GM12878 (cell line): Measurements from ENCODE around the gene DAB2IP. TPM values are rescaled to one million over a fixed set of nuclear protein-coding genes. Genes with fewer than 3 reads are reported as not detected.

Experiments
- ATAC-seq: fragments of 200-7000 bp; cut with Tn5 transposase; 3 replicates; pipeline ENCODE4 v1.9.1; 2020; ENCODE audit warnings: mild to moderate bottlenecking, moderate library complexity
- BruUV-seq: library from RNA; stranded (reverse); fragments of 400-500 nt; replicated peaks from 2 replicates; lab custom pipeline; 2021; lab: Mats Ljungman, UMichigan
- CTCF ChIA-PET: fragments of 300-600 bp; sonication (Branson Sonifier 250); formaldehyde crosslinking; extraction: SDS; loops from one replicate; lab custom pipeline; 2021; ENCODE audit warnings: inconsistent platforms; lab: Yijun Ruan, JAX
- POLR2A ChIA-PET: fragments of 350-600 bp; formaldehyde crosslinking; extraction: SDS; loops from one replicate; lab custom pipeline; 2021; ENCODE audit warnings: inconsistent platforms; lab: Charles Lee
- RAD21 ChIA-PET: fragments of 300-600 bp; sonication (Branson Sonifier 250); formaldehyde crosslinking; loops from one replicate; lab custom pipeline; 2023; ENCODE audit warnings: antibody characterized with exemption; ENCODE audit not compliant: unreplicated experiment; lab: Charles Lee
- SMC1A ChIA-PET: fragments of 300-600 bp; sonication (Branson Sonifier 250); formaldehyde crosslinking; loops from one replicate; lab custom pipeline; 2023; ENCODE audit not compliant: unreplicated experiment, uncharacterized antibody; lab: Charles Lee
- DNase-seq: peaks from one replicate; pipeline ENCODE4 v3.0.0-alpha.2; 2011; ENCODE audit warnings: low read depth, low spot score
- FAIRE-seq: peaks from 3 replicates; lab custom pipeline; 2011; peaks lifted over from hg19 to GRCh38; lab: Jason Lieb, UNC
- H2AFZ ChIP-seq: 2 replicates; pipeline ENCODE4 v1.6.0; 2011; ENCODE audit warnings: low read depth, low read length, control low read depth; ENCODE audit not compliant: control insufficient read depth
- H3K27ac ChIP-seq: 2 replicates; pipeline ENCODE4 v1.5.1; 2011; ENCODE audit warnings: control low read depth; ENCODE audit not compliant: control insufficient read depth, insufficient read depth
- H3K27me3 ChIP-seq, 2 experiments: replicated peaks in 1 of 2; 2 replicates each; pipeline versions ENCODE4 v1.6.0 to v1.6.1; 2011; ENCODE audit warnings: low read length in 1 of 2; ENCODE audit not compliant: control insufficient read depth in 2 of 2, insufficient read depth in 2 of 2
- H3K36me3 ChIP-seq, 2 experiments: 2 replicates each; pipeline ENCODE4 v1.5.1; 2011; ENCODE audit warnings: low read length in 1 of 2; ENCODE audit not compliant: control insufficient read depth in 2 of 2, insufficient read depth in 2 of 2
- H3K4me1 ChIP-seq: 2 replicates; pipeline ENCODE4 v1.6.1; 2011; ENCODE audit warnings: mild to moderate bottlenecking, low read length, moderate library complexity, mixed read lengths; ENCODE audit not compliant: control insufficient read depth, insufficient read depth
- H3K4me2 ChIP-seq: 2 replicates; pipeline ENCODE4 v1.6.0; 2011; ENCODE audit warnings: control low read depth; ENCODE audit not compliant: control insufficient read depth, insufficient read depth
- H3K4me3 ChIP-seq: fragments of 200-600 bp; sonication (generic); 2 replicates; pipeline ENCODE4 v1.5.1; 2016
- H3K79me2 ChIP-seq: 2 replicates; pipeline ENCODE4 v1.6.0; 2011; ENCODE audit warnings: low read length; ENCODE audit not compliant: control insufficient read depth, insufficient read depth
- H3K9ac ChIP-seq: 2 replicates; pipeline ENCODE4 v1.8.0; 2011; ENCODE audit warnings: low read length, control low read depth, mixed read lengths; ENCODE audit not compliant: control insufficient read depth, insufficient read depth
- H3K9me3 ChIP-seq: replicated peaks from 3 replicates; pipeline ENCODE4 v1.5.1; 2011; ENCODE audit warnings: mild to moderate bottlenecking, low read length; ENCODE audit not compliant: control insufficient read depth, insufficient read depth
- H4K20me1 ChIP-seq: 2 replicates; pipeline ENCODE4 v1.6.0; 2011; ENCODE audit not compliant: control insufficient read depth, insufficient read depth
- HDAC2 ChIP-seq: fragments of 200-600 bp; sonication (generic); IDR thresholded peaks from 2 replicates; pipeline ENCODE4 v1.6.1; 2017
- IKZF1 ChIP-seq: fragments of 450-650 bp; conservative IDR thresholded peaks from 2 replicates; pipeline ENCODE4 v1.6.1; 2017; ENCODE audit warnings: antibody characterized with exemption, mild to moderate bottlenecking
- JUNB ChIP-seq: IDR thresholded peaks from 2 replicates; pipeline ENCODE4 v1.6.1; 2016; ENCODE audit warnings: antibody characterized with exemption, mild to moderate bottlenecking
- NR2C2 ChIP-seq: IDR thresholded peaks from 2 replicates; pipeline ENCODE4 v1.6.1; 2011; ENCODE audit warnings: borderline replicate concordance, low read depth; ENCODE audit not compliant: control insufficient read depth, insufficient read length
- PAX5 ChIP-seq: IDR thresholded peaks from 2 replicates; pipeline ENCODE4 v1.6.1; 2011; ENCODE audit warnings: low read depth, low read length, borderline replicate concordance
- POU2F2 ChIP-seq: IDR thresholded peaks from 3 replicates; pipeline ENCODE4 v1.6.1; 2011; ENCODE audit warnings: low read depth, mild to moderate bottlenecking, low read length, borderline replicate concordance
- WRNIP1 ChIP-seq: IDR thresholded peaks from 2 replicates; pipeline ENCODE4 v1.6.1; 2011; ENCODE audit warnings: low read depth, low read length, improper control_type of control experiment, borderline replicate concordance
- WGBS: methylation state at CpG from one replicate; pipeline ENCODE4 v1.1.6; 2016; ENCODE audit warnings: low lambda C conversion rate; ENCODE audit not compliant: insufficient replicate concordance, insufficient coverage; ENCODE audit errors: missing lambda C conversion rate; 5-methylcytosine and 5-hydroxymethylcytosine counted together
- in situ Hi-C: fragments of 300-500 bp; cut with MboI; formaldehyde crosslinking; loops from 9 replicates; pipeline ENCODE4 v1.14.3; 2018; ENCODE audit warnings: mixed read lengths
- intact Hi-C: fragments of 100-400 bp; cut with micrococcal nuclease; formaldehyde crosslinking; loops from one replicate; pipeline ENCODE4 v1.14.2; 2022; ENCODE audit not compliant: unreplicated experiment
- polyA plus RNA-seq, 11 experiments: library from polyadenylated mRNA; depleted of rRNA in 4 of 11; unstranded in 6 of 11; stranded (reverse) in 5 of 11; fragments of >200 nt; fragmentation: Nextera tagmentation in 4 of 11; fragmentation: Illumina TruSeq in 1 of 11; extraction: Ambion mirVana in 4 of 11; extraction: Trizol in 1 of 11; gene quantifications; 1 replicate in 1 of 11; 2 replicates in 10 of 11; pipeline versions ENCODE4 v1.2.1 to v1.2.3, GENCODE V29; 2011 to 2016; ENCODE audit warnings: inconsistent platforms in 2 of 11, missing spikeins in 2 of 11, low read depth in 1 of 11
- total RNA-seq, 4 experiments: library from RNA; depleted of rRNA in 3 of 4; stranded (reverse); fragments of >200 nt in 3 of 4; fragmentation: Illumina TruSeq in 1 of 4; extraction: Trizol in 1 of 4; gene quantifications; 2 replicates each; pipeline versions ENCODE4 v1.2.1 to v1.2.3, GENCODE V29; 2013 to 2021
- TF ChIP-seq, protein P1 (sequence below): fragments of 450-650 bp; IDR thresholded peaks from 2 replicates; pipeline ENCODE4 v1.6.1; 2014; ENCODE audit warnings: mild to moderate bottlenecking
- TF ChIP-seq, protein P2 (sequence below): fragments of 450-650 bp; IDR thresholded peaks from 2 replicates; pipeline ENCODE4 v1.6.1; 2016; ENCODE audit warnings: mild to moderate bottlenecking, moderate library complexity, borderline replicate concordance
- TF ChIP-seq, protein P3 (sequence below): fragments of 450-650 bp; IDR thresholded peaks from 2 replicates; pipeline ENCODE4 v1.6.1; 2017; ENCODE audit warnings: borderline replicate concordance

DAB2IP gene
- total and polyA plus RNA-seq, 10 of the 15 experiments (the other 5 are each of a cell fraction or from before 2014, with no cell fraction given): 0.03 to 0.38 (median 0.14) TPM; not detected in 6

DNA sequence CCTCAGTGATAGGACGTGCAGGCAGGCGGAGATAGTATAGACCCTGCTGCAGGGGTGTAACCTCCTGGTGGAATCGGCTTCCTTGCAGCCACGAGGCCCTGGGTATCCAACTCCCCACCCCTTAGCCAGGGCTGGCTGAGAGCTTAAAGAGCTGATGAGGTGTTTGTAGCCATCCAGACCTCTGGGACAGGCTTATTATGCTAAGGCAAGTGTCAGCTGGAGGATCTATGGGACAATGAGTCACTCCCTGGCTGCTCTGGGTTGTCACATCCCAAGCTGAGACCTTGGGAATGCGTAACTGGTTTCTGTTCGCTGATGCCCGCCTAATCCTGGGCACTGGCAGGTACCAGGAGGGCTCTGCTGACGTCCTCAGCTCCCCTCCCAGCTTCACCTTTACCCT lies 38.9 kb downstream of the DAB2IP start:
- H3K27me3 ChIP-seq: no peaks in the 10 kb centered on the region; a peak in 1 of 4 replicates
- H3K4me1 ChIP-seq: no peaks in the 10 kb centered on the region
- DNase-seq: no peak
- WGBS: 43% methylated on average over 6 of the region's 8 CpGs
- no peak overlapping the region for H3K27ac ChIP-seq
- ChIA-PET RAD21 (no interaction called here), POLR2A (no interaction called here), SMC1A (interaction anchor here (1.2 kb wide), 1 partner anchor 303 kb away, joined by 3 read pairs; no protein-coding TSS in a partner anchor), CTCF (interaction anchor here (1.3 kb wide), 1 partner anchor 224 kb away, joined by 3 read pairs; no protein-coding TSS in a partner anchor)
- 0 out of 2 replicates have a peak, but pooled peaks cover 4% of the 10 kb centered on the region for H4K20me1 ChIP-seq
- H3K9ac ChIP-seq: no peak overlapping the region
- ATAC-seq: no peak
- no peak overlapping the region for H3K4me2 ChIP-seq
- no peaks in the 10 kb centered on the region for H3K79me2 ChIP-seq
- H3K9me3 ChIP-seq: no peaks in the 10 kb centered on the region
- H3K4me3 ChIP-seq: no peak overlapping the region
- H3K36me3 ChIP-seq: no peaks in the 10 kb centered on the region
- no peak overlapping the region for H2AFZ ChIP-seq
- FAIRE-seq: no peak
- BruUV-seq: no TSS peak
- TF ChIP-seq, protein P1, sequence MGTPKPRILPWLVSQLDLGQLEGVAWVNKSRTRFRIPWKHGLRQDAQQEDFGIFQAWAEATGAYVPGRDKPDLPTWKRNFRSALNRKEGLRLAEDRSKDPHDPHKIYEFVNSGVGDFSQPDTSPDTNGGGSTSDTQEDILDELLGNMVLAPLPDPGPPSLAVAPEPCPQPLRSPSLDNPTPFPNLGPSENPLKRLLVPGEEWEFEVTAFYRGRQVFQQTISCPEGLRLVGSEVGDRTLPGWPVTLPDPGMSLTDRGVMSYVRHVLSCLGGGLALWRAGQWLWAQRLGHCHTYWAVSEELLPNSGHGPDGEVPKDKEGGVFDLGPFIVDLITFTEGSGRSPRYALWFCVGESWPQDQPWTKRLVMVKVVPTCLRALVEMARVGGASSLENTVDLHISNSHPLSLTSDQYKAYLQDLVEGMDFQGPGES: no peak
- TF ChIP-seq PAX5 (no peak), POU2F2 (no peak), JUNB (no peak), WRNIP1 (no peak), IKZF1 (no peak), HDAC2 (no peak), NR2C2 (no peak)
- TF ChIP-seq, protein P2, sequence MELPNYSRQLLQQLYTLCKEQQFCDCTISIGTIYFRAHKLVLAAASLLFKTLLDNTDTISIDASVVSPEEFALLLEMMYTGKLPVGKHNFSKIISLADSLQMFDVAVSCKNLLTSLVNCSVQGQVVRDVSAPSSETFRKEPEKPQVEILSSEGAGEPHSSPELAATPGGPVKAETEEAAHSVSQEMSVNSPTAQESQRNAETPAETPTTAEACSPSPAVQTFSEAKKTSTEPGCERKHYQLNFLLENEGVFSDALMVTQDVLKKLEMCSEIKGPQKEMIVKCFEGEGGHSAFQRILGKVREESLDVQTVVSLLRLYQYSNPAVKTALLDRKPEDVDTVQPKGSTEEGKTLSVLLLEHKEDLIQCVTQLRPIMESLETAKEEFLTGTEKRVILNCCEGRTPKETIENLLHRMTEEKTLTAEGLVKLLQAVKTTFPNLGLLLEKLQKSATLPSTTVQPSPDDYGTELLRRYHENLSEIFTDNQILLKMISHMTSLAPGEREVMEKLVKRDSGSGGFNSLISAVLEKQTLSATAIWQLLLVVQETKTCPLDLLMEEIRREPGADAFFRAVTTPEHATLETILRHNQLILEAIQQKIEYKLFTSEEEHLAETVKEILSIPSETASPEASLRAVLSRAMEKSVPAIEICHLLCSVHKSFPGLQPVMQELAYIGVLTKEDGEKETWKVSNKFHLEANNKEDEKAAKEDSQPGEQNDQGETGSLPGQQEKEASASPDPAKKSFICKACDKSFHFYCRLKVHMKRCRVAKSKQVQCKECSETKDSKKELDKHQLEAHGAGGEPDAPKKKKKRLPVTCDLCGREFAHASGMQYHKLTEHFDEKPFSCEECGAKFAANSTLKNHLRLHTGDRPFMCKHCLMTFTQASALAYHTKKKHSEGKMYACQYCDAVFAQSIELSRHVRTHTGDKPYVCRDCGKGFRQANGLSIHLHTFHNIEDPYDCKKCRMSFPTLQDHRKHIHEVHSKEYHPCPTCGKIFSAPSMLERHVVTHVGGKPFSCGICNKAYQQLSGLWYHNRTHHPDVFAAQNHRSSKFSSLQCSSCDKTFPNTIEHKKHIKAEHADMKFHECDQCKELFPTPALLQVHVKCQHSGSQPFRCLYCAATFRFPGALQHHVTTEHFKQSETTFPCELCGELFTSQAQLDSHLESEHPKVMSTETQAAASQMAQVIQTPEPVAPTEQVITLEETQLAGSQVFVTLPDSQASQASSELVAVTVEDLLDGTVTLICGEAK: no peak
- TF ChIP-seq, protein P3, sequence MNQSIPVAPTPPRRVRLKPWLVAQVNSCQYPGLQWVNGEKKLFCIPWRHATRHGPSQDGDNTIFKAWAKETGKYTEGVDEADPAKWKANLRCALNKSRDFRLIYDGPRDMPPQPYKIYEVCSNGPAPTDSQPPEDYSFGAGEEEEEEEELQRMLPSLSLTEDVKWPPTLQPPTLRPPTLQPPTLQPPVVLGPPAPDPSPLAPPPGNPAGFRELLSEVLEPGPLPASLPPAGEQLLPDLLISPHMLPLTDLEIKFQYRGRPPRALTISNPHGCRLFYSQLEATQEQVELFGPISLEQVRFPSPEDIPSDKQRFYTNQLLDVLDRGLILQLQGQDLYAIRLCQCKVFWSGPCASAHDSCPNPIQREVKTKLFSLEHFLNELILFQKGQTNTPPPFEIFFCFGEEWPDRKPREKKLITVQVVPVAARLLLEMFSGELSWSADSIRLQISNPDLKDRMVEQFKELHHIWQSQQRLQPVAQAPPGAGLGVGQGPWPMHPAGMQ: no peak
- in situ Hi-C loops: no loop called here
- intact Hi-C loops: no loop called here
